ENCODE results near the gene AQP1. TPM values are rescaled to one million over a fixed set of nuclear protein-coding genes. Genes with fewer than 3 reads are reported as not detected.

Gene AQP1
- total RNA-seq, 4 donors from 2014 or later, result 92.1 to 139 (median 110) TPM

GRCh38 chr7:30923774-30924413 lies 12.2 kb downstream of the AQP1 start:
- Histone ChIP-seq H3K27ac (no peak overlapping the region), H3K36me3 (peaks cover 10% of the 10 kb centered on the region), H3K4me3 (no peak overlapping the region), H3K9me3 (no peaks in the 10 kb centered on the region), H3K27me3 (no peaks in the 10 kb centered on the region), H3K4me1 (peaks cover 11% of the 10 kb centered on the region)
- WGBS, result 93% methylated on average over 6 of the region's 13 CpGs
- TF ChIP-seq, protein P1, sequence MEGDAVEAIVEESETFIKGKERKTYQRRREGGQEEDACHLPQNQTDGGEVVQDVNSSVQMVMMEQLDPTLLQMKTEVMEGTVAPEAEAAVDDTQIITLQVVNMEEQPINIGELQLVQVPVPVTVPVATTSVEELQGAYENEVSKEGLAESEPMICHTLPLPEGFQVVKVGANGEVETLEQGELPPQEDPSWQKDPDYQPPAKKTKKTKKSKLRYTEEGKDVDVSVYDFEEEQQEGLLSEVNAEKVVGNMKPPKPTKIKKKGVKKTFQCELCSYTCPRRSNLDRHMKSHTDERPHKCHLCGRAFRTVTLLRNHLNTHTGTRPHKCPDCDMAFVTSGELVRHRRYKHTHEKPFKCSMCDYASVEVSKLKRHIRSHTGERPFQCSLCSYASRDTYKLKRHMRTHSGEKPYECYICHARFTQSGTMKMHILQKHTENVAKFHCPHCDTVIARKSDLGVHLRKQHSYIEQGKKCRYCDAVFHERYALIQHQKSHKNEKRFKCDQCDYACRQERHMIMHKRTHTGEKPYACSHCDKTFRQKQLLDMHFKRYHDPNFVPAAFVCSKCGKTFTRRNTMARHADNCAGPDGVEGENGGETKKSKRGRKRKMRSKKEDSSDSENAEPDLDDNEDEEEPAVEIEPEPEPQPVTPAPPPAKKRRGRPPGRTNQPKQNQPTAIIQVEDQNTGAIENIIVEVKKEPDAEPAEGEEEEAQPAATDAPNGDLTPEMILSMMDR (IDR thresholded peaks at IDR 0.05), result no peak
- TF ChIP-seq POLR2AphosphoS5 (IDR thresholded peaks at IDR 0.05), result no peak
- TF ChIP-seq POLR2A (IDR thresholded peaks at IDR 0.05), result no peak
- no peak for TF ChIP-seq EP300 (IDR thresholded peaks at IDR 0.05)
- DNase-seq (ENCODE audit: low spot score in 2 of 2), result peak; percentile 39 to 56

- Histone ChIP-seq H3K4me3 (no peak overlapping the region), H3K27me3 (no peaks in the 10 kb centered on the region), H3K4me1 (peaks cover 11% of the 10 kb centered on the region), H3K36me3 (peaks cover 10% of the 10 kb centered on the region), H3K9me3 (no peaks in the 10 kb centered on the region), H3K27ac (no peak overlapping the region)
- TF ChIP-seq POLR2AphosphoS5 (IDR thresholded peaks at IDR 0.05) (no peak), POLR2A (IDR thresholded peaks at IDR 0.05) (no peak), EP300 (IDR thresholded peaks at IDR 0.05) (no peak)
- TF ChIP-seq, protein P1 (IDR thresholded peaks at IDR 0.05), result no peak
- peak in 1 of 2 donors; percentile 22 for DNase-seq (ENCODE audit: low spot score in 2 of 2)
Measured at GRCh38 chr7:30924624-30925023, 13.0 kb downstream of the AQP1 start.

DNA sequence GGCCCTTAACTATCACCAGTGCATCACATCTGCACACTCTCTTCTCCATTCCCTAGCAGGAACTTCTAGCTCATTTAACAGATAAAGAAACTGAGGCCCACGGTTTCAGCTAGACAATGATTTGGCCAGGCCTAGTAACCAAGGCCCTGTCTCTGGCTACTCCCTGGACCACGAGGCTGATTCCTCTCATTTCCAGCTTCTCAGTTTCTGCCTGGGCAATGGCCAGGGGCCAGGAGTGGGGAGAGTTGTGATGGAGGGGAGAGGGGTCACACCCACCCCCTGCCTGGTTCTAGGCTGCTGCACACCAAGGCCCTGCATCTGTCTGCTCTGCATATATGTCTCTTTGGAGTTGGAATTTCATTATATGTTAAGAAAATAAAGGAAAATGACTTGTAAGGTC lies 13.5 kb downstream of the AQP1 start:
- Histone ChIP-seq H3K36me3 (peaks cover 10% of the 10 kb centered on the region), H3K4me3 (no peak overlapping the region), H3K4me1 (peaks cover 8% of the 10 kb centered on the region), H3K27me3 (no peaks in the 10 kb centered on the region), H3K27ac (no peak overlapping the region), H3K9me3 (no peaks in the 10 kb centered on the region)
- DNase-seq (ENCODE audit: low spot score in 2 of 2), result peak in 1 of 2 donors; percentile 30
- WGBS, result 79% methylated on average over 2 of the region's 2 CpGs
- TF ChIP-seq, protein P1 (IDR thresholded peaks at IDR 0.05), result no peak
- TF ChIP-seq POLR2A (IDR thresholded peaks at IDR 0.05) (no peak), POLR2AphosphoS5 (IDR thresholded peaks at IDR 0.05) (no peak), EP300 (IDR thresholded peaks at IDR 0.05) (no peak)

DNA sequence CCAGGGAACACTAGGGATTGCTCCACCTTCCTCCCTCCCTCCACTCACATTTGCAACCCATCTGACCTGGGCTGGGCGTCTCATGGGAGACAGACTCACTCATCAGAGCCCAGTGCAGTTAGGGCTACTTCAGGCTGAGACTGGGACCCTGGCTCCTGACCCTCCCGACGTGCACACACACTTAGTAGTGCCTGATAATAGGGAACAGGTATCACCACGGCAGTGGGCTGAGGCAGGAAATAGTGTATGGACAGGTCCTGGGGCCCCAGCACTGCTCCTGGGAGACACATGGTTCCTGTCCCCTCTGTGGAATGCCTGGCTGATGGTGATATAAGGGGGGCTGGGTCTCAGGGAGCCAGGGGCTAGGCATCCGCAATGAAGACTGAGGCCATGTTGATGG lies 14.3 kb downstream of the AQP1 start:
- Histone ChIP-seq H3K9me3 (no peaks in the 10 kb centered on the region), H3K36me3 (peaks cover 10% of the 10 kb centered on the region), H3K4me3 (no peak overlapping the region), H3K27me3 (no peaks in the 10 kb centered on the region), H3K4me1 (no peaks in the 10 kb centered on the region), H3K27ac (no peak overlapping the region)
- peak in 1 of 2 donors; percentile 49 for DNase-seq (ENCODE audit: low spot score in 2 of 2)
- WGBS, result 94% methylated on average over 2 of the region's 5 CpGs
- no peak for TF ChIP-seq POLR2AphosphoS5 (IDR thresholded peaks at IDR 0.05)

DNA sequence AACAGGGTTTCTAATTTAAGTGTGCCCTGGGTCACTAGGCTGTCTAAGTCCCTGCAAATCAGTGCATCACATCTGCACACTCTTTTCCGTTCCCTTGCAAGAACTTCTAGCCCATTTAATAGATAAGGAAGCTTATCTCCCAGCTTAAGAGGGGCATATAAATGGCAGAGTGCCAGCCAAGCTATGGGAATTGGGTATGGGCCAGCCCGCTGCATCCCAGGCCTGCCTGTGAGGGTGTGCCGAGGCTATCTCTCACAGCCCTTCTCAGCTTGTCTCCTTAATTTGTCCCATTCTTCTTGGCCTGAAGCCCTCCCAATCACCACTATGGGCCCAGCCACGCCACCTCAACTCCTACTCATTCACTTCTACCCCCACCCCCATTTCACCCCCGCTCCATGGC lies 14.7 kb downstream of the AQP1 start:
- Histone ChIP-seq H3K36me3 (peaks cover 10% of the 10 kb centered on the region), H3K9me3 (no peaks in the 10 kb centered on the region), H3K4me1 (no peaks in the 10 kb centered on the region), H3K27ac (no peak overlapping the region), H3K27me3 (no peaks in the 10 kb centered on the region), H3K4me3 (no peak overlapping the region)
- TF ChIP-seq POLR2A (IDR thresholded peaks at IDR 0.05) (no peak), POLR2AphosphoS5 (IDR thresholded peaks at IDR 0.05) (no peak), EP300 (IDR thresholded peaks at IDR 0.05) (no peak)
- TF ChIP-seq, protein P1 (IDR thresholded peaks at IDR 0.05), result no peak
- no peak for DNase-seq (ENCODE audit: low spot score in 2 of 2)
- WGBS, result 89% methylated on average over 5 of the region's 5 CpGs

DNA sequence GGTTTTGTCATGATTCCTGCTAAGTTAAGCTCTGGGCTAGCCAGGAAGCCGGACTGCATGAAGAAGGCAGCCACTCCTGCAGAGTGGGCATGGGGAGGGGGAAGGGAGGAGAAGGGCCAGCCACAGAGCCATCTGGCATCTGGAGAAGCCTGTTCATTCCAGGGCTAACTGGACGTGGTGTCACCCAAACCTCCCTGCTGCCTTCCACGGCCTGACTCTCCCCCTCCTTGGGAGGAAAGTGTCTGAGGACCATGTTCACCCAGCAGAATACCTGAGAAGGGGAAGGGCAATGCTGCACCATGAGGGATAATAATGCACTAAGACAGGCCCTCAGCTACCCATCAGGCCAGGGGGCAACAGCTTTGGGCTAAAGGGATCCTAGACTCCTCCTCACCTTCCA lies 15.4 kb downstream of the AQP1 start:
- Histone ChIP-seq H3K27ac (no peak overlapping the region), H3K36me3 (peaks cover 10% of the 10 kb centered on the region)
- 79% methylated on average over 3 of the region's 3 CpGs for WGBS

More for the DNA sequence above, 15.4 kb downstream of the AQP1 start:
- DNase-seq (ENCODE audit: low spot score in 2 of 2), result peak in 1 of 2 donors; percentile 44
- Histone ChIP-seq H3K27me3 (no peaks in the 10 kb centered on the region), H3K4me3 (no peak overlapping the region), H3K9me3 (no peaks in the 10 kb centered on the region), H3K4me1 (no peaks in the 10 kb centered on the region)
- TF ChIP-seq POLR2AphosphoS5 (IDR thresholded peaks at IDR 0.05), result no peak
- TF ChIP-seq, protein P1 (IDR thresholded peaks at IDR 0.05), result no peak
- TF ChIP-seq EP300 (IDR thresholded peaks at IDR 0.05), result no peak
- TF ChIP-seq POLR2A (IDR thresholded peaks at IDR 0.05), result no peak
